ENCODE results near the gene PSMG3.

Gene PSMG3

GRCh38 chr7:1558841-1559625 is 10.8 kb downstream of the PSMG3 start:
- DNase-seq, result no peak

- no peak for DNase-seq
These were observed 11.5 kb downstream of the PSMG3 start for GRCh38 chr7:1558181-1558811.

DNA sequence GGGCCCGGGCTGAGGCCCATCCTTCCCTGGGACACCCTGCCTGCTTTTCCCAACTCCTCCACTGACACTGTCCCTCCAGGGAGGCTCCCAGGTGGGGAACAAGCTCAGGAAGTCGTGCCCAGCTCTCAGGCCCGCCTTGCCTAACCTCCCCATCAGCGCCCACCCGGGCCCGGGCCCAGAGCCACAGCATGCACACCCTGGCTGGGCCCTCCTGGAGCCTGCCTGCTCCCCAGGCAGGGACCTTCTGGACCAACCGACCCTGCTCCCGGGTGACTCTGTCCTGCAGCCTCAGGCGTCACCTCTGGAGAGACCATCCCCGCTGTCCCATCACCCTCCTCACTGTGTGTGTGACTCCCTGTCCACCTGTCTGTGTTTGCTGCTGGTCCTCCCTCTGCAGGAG is 12.1 kb downstream of the PSMG3 start:
- no peak for DNase-seq

DNA sequence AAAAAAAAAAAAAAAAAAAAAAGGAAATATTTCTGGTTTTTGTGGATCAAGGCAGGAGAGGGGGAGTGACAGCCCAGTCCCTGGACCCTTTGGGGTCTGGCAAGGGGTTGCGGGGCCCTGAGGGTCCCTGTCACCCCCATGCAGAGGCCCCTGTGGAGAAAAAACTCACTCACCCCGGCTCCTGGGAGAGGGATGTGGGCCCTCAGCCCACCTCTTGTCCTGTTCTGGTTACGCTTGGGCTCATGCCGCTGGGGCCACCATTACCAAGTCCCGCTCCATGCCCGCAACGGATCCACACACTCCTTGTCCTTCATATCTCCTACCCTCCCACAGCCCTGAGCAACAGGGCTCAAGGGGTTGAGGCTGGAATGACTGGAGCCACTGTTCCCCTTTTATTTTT is 12.8 kb downstream of the PSMG3 start:
- DNase-seq, result no peak

GRCh38 chr7:1555813-1556543 is 13.9 kb downstream of the PSMG3 start, which contains the start of gene TMEM184A:
Gene TMEM184A (minus strand): TSS chr7:1556205. CDS start chr7:1555484, 721 bp downstream.
- DNase-seq, result peak; percentile 80

- DNase-seq, result peak; percentile 81
These were observed 14.6 kb downstream of the PSMG3 start for GRCh38 chr7:1555046-1555812.

- no peak for DNase-seq
These were observed 15.3 kb downstream of the PSMG3 start for GRCh38 chr7:1554333-1555045.

DNA sequence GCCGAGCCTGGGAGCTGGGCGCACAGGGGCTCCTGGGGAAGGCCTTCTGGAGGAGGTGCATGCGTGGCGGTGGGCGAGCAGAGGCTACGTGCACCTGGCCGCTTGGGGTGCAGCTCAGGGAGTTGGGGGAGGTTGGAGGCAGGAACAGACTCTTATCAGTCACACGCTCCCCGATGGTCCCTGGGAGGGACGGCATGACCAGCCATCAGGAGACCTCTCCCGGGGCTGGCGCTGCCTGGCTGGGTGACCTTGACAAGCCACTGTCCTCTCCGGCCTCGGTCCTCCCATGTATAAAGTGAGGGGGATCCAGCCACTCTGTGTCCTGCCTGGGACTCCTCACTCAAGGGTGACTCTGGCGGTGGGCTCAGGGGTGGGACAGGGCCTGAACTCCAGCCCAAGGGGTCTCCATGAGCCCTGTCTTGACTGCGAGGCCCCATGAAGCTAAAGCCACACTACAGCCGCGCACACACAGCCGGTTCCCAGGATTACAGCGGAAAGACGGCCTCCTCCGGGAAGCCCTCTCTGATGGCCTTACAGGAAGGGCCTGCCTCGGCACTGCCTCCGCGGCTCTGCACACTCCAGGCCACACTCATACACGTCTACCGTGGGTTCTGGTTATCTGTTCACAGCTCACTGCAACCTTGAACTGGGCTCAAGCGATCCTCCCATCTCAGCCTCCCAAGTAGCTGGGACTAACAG is 16.2 kb downstream of the PSMG3 start:
- DNase-seq, result no peak

- no peak for DNase-seq
These were observed 17.6 kb downstream of the PSMG3 start for GRCh38 chr7:1552200-1552599.

DNA sequence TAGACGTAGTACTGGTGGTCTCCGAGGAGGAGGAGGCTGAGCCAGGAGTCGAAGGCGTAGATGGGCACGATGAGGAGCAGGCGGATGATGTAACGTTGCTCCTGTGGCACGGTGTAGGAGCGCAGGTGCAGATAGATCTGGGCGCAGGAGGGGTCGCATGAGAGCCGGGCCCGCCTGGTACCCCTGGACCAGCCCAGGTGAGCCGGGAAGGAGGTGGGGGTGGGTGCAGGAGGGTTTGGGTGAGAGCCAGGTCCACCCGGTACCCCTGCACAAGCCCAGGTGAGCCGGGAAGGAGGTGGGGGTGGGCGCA is 19.0 kb downstream of the PSMG3 start:
- DNase-seq, result no peak

- no peak for DNase-seq
These were observed 19.6 kb downstream of the PSMG3 start for GRCh38 chr7:1550005-1550845.

- no peak for DNase-seq
These were observed 20.4 kb downstream of the PSMG3 start for GRCh38 chr7:1549357-1550004.

- no peak for DNase-seq
These were observed 20.9 kb downstream of the PSMG3 start for GRCh38 chr7:1548944-1549343.

GRCh38 chr7:1548438-1548831 is 21.4 kb downstream of the PSMG3 start:
- DNase-seq, result no peak

GRCh38 chr7:1547777-1548437 is 21.9 kb downstream of the PSMG3 start:
- no peak for DNase-seq

GRCh38 chr7:1546909-1547776 is 22.7 kb downstream of the PSMG3 start:
- DNase-seq, result no peak

DNA sequence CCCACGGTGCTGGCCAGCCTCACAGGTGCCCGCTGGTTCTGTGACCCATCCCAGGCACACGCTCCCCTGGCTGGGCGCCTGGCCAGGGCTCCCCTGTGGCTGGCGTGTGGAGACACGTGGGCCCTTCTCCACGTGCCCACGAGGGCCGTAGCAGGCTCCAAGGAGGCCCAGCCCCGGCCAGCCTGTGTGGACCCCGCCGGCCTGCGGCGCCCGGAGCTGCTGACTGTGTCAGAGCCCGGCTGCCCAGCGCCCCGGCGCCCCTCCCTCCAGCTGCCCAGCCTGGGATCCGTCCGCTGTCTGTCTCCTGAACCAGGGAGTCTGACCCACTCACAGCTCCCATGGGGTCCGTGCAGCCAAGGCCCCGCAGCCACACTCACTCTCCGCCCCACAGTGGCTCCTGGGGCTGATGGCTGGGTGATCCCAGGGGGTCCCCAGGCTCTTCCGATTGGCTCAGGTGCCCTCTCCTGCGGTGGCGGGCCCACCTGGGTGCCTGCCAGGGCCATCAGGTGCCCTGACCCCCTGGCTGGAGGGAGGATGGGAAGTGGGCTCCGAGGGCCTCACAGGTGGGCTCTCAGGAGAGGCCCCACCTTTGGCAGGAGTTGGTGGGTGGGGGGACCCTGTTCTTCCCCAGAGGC is 23.4 kb downstream of the PSMG3 start:
- no peak for DNase-seq

Measured in right kidney (tissue), 1 donor.